ENCODE data around the gene FBXO39.

The FBXO39 gene

GRCh38 chr17:6793748-6794493 lies 17.9 kb downstream of the FBXO39 start:
- H3K27me3 ChIP-seq (replicated peaks; ENCODE audit: control insufficient read depth, insufficient read depth, low read length), result no peaks in the 10 kb centered on the region; the same call in 1 of the 2 replicates
- no peaks in the 10 kb centered on the region for H3K36me3 ChIP-seq (ENCODE audit: control insufficient read depth, insufficient read depth, low read length)
- TF ChIP-seq, protein P1, sequence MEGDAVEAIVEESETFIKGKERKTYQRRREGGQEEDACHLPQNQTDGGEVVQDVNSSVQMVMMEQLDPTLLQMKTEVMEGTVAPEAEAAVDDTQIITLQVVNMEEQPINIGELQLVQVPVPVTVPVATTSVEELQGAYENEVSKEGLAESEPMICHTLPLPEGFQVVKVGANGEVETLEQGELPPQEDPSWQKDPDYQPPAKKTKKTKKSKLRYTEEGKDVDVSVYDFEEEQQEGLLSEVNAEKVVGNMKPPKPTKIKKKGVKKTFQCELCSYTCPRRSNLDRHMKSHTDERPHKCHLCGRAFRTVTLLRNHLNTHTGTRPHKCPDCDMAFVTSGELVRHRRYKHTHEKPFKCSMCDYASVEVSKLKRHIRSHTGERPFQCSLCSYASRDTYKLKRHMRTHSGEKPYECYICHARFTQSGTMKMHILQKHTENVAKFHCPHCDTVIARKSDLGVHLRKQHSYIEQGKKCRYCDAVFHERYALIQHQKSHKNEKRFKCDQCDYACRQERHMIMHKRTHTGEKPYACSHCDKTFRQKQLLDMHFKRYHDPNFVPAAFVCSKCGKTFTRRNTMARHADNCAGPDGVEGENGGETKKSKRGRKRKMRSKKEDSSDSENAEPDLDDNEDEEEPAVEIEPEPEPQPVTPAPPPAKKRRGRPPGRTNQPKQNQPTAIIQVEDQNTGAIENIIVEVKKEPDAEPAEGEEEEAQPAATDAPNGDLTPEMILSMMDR (IDR thresholded peaks at IDR 0.05; ENCODE audit: insufficient read depth, low read length, poor library complexity, severe bottlenecking), result no peak
- no peak overlapping the region for H3K4me3 ChIP-seq (replicated peaks; ENCODE audit: low read depth, low read length)
- no peak for DNase-seq (ENCODE audit: extremely low read depth, insufficient read length)

DNA sequence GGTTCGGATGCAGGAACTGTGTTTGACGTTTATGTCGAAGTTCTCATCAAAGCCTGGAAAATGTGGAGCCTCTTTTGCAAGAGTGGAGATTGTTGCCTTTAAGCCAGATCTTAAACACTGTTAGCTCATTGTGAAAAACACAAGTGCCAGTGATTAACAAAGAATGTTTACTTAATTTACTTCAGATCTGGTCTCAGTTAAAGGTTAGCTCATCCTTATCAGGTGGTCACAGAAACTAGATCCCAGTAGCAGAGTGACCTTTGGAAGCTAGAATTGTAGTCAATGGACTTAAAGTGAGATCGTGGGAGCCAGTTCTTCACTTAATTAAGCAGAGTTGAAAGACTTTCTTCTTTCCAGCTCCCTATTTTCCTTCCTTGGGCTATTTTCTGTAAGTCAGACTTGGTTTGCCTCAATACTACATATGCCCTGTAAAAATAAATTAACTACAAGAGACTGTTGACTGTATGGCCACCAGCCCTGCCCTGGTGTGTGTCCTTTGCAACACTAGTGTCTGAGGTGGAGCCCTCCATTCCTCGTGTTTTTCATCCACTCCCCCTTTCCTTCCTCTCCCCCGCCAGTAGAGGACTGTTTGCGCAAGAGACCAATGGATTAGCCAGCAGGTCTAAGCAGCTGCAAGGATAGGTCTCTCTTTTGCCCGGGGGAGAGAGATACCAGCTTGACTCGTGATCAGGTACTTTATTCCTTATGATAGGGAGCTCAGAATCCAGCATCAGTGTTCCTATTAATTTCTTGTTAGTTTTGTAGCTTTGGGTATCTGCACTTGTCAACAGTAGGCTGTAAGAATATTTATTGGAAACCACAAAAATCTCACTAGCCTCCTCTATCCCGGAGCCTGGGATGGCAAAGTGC lies 20.2 kb downstream of the FBXO39 start:
- TF ChIP-seq, protein P1 (IDR thresholded peaks at IDR 0.05; ENCODE audit: insufficient read depth, low read length, poor library complexity, severe bottlenecking), result no peak
- Histone ChIP-seq H3K36me3 (ENCODE audit: control insufficient read depth, insufficient read depth, low read length) (no peaks in the 10 kb centered on the region), H3K4me3 (replicated peaks; ENCODE audit: low read depth, low read length) (no peak overlapping the region), H3K27me3 (replicated peaks; ENCODE audit: control insufficient read depth, insufficient read depth, low read length) (no peaks in the 10 kb centered on the region; the same call in 1 of the 2 replicates)
- no peak for DNase-seq (ENCODE audit: extremely low read depth, insufficient read length)

GRCh38 chr17:6796887-6797490 lies 21.0 kb downstream of the FBXO39 start:
- Histone ChIP-seq H3K4me3 (replicated peaks; ENCODE audit: low read depth, low read length) (no peak overlapping the region), H3K36me3 (ENCODE audit: control insufficient read depth, insufficient read depth, low read length) (no peaks in the 10 kb centered on the region), H3K27me3 (replicated peaks; ENCODE audit: control insufficient read depth, insufficient read depth, low read length) (no peaks in the 10 kb centered on the region; the same call in 1 of the 2 replicates)
- TF ChIP-seq, protein P1 (IDR thresholded peaks at IDR 0.05; ENCODE audit: insufficient read depth, low read length, poor library complexity, severe bottlenecking), result no peak
- no peak for DNase-seq (ENCODE audit: extremely low read depth, insufficient read length)

DNA sequence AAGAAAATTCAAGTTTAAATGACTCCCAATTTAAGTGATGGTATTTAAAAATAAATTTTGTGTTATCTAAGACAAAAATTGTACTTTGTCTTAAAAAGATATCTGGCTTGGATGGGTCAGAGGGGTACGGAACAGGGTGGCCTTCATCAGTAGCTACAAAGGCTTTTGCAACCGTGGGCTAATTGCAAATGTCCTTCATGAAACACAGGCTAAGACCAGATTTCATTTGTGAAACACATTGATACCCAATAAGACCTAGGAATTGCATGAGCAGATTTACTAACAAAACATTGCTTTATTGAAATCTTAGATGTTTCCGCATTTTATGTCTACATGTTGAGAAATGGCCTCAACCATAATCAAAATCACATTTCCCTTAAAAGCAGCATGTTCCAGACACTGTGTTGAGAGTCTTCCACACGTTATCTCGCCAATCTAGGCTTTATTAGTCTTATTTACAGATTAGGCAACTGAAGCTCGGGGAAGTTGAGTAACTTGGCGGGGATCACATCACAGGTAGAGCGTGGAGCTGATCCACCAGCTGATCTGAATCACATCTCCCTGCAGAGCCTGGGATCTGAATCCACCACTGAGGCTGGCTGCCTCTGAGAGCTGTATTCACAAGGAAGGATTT lies 21.8 kb downstream of the FBXO39 start:
- H3K36me3 ChIP-seq (ENCODE audit: control insufficient read depth, insufficient read depth, low read length), result no peaks in the 10 kb centered on the region
- H3K4me3 ChIP-seq (replicated peaks; ENCODE audit: low read depth, low read length), result no peak overlapping the region
- DNase-seq (ENCODE audit: extremely low read depth, insufficient read length), result no peak
- TF ChIP-seq, protein P1 (IDR thresholded peaks at IDR 0.05; ENCODE audit: insufficient read depth, low read length, poor library complexity, severe bottlenecking), result no peak
- H3K27me3 ChIP-seq (replicated peaks; ENCODE audit: control insufficient read depth, insufficient read depth, low read length), result no peaks in the 10 kb centered on the region; the same call in 1 of the 2 replicates

DNA sequence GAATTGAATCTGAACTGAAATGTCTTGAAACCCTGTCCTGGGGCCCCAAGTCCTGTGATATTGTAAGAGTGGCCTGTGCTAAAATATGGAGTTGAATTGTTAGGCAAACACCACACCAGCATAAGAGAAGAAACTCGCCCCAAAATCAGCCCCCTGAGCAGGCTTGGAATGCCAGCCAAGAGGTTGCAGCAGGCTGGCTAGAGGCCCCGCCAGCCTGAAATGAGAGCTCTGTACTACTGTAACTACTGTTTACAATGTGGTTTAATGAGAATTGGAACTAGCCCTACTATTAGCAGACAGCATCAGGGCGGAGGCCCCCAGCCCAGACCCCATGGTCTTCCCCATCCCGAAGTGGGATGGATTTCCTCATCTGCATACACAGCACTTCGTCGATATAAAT lies 23.7 kb downstream of the FBXO39 start:
- Histone ChIP-seq H3K4me3 (replicated peaks; ENCODE audit: low read depth, low read length) (no peak overlapping the region), H3K36me3 (ENCODE audit: control insufficient read depth, insufficient read depth, low read length) (no peaks in the 10 kb centered on the region), H3K27me3 (replicated peaks; ENCODE audit: control insufficient read depth, insufficient read depth, low read length) (no peaks in the 10 kb centered on the region; the same call in 1 of the 2 replicates)
- no peak for DNase-seq (ENCODE audit: extremely low read depth, insufficient read length)
- TF ChIP-seq, protein P1 (IDR thresholded peaks at IDR 0.05; ENCODE audit: insufficient read depth, low read length, poor library complexity, severe bottlenecking), result no peak

Data from GM06990 (cell line).